ENCODE results near the gene LRIG3. TPM values are rescaled to one million over a fixed set of nuclear protein-coding genes. Genes with fewer than 3 reads are reported as not detected.
"Not testable (repeated sequence)": the region's sequence is repeated elsewhere in the genome, so short reads cannot be mapped to it uniquely, and the experiment has no call there.

LRIG3 gene
- total RNA-seq, 1 experiment from 2014 or later = 9.9 TPM

DNA sequence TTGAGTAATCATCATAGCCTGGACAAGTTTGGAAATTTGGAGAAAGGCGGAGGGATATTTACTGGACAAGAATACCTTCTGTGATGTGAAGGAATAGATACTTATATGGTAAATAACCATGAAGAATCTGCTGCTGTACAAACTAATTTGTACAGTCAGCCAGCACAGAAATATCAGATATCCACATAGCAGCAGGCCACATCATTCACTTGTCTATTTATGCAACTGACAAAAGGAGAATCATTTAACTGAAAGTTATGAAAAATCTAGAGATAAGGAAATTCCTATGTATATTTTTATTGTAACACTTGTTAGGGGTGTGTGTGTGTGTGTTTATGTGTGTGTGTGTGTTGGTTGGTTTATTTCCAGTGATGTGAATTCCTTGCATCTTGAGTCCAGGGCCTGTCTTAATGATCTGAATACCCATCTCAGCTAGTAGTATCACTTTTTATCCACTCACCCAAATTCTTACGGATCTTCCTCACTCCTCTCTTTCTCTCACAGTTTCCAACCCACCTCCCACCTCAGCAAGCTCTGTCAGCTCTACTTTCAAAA lies 10.5 kb upstream of the LRIG3 start:
- DNase-seq (ENCODE audit: low read depth) = no peak

DNA sequence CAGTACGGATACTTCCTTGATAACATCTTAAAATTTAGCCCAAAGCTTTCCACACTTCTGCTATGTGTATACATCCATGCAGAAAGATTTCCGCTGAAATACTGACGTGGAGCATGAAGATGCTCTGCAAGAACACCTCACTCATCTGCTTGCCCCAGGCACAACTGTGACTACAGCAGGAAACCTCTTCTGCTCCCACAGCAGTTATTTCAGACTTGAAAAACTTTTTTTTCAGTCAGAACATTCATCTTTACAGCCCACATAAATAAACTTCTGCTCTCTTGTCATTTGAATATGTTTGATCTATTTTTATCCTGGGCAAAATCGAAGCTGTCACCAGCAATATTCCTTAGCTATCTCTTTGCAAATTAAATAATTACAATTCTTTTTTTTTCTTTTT lies 6.8 kb upstream of the LRIG3 start:
- peak; percentile 11 for DNase-seq (ENCODE audit: low read depth)

DNA sequence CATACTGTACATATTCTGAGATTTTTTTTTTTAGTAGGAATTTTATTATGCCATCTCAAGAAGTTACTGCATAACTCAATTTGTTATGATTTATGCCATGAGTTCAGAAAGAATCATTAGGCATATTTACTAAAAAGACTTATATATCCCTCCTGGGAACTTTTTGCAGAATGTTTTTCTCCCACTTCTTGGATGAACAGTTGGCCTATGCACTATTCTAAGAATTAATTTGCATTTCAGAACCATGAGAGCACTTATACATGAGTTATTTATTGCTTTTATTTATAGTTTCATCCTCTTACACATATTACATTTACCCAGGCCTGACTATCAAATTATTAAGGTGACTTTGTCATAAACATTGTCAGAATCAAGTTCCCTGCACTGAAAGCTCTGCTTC lies 6.3 kb upstream of the LRIG3 start:
- DNase-seq (ENCODE audit: low read depth) = no peak

DNA sequence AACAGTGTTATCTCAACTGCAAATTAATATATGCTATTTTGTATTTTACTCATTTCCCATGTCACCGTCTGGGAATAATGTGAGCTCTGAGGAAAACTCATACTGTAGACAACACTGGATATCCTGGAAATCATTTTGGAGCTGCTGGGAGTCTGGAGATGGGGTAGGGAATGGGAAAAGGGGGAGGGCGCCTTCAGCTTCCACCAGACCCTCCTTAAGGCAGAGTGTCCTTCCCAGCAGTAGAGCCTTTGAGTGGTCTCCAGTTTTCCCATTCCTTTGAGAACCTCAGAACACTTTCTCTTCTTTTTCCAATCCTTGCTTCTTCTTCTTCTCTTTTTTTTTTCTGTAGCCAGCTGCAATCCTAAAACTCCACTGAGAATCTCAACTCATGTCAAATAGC lies 5.4 kb upstream of the LRIG3 start:
- no peak for DNase-seq (ENCODE audit: low read depth)

DNA sequence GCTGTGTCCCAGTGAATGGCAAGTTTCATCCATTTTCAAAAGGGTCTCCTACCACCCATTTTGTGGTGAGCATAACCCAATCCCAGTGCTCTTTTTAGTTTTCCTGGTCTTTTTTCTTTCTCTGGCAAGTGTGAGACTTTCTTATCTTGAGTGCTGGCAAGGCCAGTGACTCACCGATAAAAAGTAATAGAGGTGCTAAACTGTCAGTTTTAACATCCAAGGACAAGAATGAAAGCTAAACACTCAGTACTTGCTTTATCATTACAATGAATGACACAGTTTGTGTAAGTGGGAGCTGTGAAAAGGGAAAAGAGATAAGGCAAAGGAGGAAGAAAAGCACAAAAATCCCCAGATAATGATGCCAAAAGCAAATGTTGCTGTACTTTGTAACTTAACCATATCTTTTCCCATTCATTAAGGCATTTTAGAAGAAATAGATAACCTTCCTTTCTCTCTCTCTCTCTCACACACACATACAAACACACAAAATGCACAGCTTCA lies 4.9 kb upstream of the LRIG3 start:
- DNase-seq (ENCODE audit: low read depth) = no peak

DNA sequence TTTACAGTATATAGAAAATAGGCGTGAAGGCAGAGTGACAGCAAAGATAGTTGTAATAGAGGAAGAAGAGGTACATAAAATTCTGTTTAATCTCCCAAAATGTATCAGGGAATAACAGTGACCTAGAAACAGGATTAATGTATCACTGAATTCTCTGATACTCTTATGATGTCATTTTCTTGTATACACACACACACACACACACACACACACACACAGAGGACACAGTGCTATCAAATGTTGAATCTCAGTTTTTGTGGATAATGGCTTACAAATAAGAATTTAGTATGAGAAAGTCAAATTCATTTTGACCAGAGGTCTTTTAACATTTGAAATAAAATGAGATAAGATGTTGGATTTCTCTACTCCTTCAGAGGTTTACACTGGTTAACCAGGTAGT lies 4.3 kb upstream of the LRIG3 start:
- DNase-seq (ENCODE audit: low read depth) = no peak

DNA sequence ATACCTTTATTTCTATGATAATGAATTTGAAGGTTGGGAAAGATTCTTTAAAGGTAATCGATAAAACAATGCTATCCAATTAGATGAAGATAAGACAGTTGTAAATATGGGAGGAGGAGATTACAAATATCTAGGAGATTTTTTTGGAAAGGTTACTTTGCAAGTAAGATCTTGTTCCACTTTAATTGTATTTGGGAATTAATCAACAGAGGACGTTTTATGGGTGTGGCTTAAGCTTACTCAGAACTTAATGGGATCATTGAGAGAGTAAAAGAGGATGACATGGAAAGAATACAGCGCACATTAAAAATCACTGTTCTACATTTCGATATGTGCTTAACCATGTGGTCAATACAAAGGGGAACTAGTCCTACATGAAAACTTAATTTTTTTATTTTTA lies 3.5 kb upstream of the LRIG3 start:
- DNase-seq (ENCODE audit: low read depth) = no peak

DNA sequence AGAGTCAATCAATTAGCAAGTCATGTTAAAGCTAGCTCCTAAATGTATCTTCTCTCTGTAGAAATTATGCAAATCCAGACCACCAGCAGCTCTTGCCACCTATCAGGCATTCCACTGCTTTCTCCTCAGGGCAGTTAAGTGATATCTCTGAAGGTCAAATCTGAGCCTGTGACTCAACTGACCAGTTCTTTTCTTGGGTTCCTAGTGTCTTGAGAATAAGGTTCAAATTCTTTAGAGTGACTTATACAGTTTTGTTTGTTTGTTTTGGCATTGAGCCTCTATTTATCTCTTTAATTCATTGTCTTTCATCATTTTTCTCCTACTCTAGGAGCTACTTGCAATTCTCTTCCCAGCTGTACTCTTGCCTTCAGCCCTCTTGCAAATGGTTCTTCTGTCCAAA lies 2.5 kb upstream of the LRIG3 start:
- peak; percentile 53 for DNase-seq (ENCODE audit: low read depth)

DNA sequence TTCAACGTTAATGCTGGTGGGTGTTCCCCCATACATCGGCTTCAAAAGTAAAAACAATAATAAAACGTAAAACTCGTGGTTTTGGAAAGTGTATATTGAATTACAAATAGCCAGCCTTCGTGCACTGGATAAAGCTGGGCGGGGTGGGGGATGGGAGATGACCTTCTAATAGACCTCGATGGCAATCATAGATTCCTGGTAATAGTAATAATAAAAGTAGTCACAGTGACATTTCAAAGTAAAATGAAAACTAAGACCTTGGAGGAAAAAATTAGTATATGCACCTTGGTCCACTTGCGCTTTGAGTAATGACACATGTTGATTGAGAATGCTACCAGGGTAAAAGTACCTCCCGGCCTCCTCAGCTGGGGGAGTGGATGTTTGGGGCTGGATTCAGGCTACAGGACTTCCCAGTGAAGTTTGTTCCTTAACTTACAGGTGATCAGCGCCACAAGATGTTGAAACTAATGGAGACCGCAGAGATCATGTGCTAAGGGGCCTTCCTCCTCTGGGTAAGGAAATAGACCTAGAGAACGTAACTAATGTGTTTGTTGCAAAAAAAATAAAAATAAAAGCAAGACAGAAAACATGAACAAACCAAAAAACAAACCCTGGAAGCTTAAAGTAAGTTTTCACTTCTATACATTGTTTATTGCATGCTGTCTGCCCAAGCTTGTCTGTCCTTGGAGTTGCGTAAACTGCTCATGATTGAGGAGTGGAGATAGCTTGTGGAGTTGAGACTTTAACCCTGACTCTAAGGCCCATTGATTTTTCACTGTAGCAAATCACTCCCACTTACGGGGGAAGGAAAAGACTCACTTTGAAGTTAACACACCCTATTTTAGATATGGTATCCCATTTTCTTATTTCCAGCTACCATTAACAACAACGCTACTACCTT lies 907 bp upstream of the LRIG3 start:
- no peak for DNase-seq (ENCODE audit: low read depth)

DNA sequence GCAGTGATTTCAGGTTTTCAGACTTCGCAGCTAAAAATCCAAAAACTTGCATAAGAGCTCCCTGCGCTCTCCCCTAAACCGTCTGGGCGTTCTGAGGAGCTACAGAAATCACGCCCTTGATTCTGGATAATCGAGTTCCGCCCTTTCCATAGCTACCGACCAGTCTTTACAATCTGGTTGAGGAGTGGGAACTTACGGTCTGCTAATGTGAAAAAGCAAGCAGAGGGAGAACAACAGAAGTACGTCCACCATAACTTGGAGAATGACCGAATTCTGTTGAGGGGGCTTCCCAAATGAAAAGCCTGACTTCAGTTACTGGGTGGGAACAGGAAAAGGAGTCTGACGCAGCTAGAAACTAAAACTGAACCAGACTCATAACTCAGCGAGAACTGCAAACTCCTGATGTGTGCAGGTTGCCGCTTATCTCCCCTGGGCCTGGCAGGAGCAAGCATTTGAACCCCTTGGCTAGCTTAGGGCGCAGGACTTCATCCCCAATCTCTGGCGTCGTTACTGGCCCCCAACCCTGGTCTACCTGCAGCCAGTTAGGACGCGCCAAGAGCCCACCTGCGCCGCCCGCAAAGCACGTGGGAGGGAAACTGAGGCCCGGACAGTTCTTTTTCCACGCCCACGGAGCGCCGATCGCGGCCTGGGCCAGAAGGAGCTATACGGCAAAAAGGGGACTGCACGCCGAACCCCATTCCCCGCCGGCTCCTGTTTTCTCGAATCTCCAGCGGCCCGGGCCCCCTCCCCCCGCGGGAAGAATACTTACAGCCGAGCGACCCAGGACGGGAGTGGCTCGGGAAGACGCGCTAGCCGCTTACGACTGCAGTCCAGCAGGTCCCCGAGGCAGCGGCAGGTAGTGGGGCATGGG lies 838 bp downstream of the LRIG3 start:
- peak; percentile 42 for DNase-seq (ENCODE audit: low read depth)

DNA sequence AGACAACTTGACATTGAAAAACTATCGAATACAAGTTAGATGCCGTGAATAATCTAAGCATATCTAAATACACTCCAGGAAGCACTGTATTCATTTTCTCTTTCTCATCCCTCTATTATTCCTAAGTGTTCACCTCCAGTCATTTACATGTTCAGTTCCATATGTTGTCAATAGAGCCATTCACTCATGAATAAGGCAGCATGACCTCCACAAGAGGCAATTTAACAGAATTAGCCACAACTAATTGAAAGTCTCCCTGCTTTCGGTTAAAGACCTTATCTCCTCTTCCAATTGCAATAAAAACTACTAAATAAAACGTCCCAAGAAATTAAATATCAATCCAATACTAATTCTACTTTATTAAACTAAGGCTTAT lies 1.8 kb downstream of the LRIG3 start:
- DNase-seq (ENCODE audit: low read depth) = peak; percentile 8

DNA sequence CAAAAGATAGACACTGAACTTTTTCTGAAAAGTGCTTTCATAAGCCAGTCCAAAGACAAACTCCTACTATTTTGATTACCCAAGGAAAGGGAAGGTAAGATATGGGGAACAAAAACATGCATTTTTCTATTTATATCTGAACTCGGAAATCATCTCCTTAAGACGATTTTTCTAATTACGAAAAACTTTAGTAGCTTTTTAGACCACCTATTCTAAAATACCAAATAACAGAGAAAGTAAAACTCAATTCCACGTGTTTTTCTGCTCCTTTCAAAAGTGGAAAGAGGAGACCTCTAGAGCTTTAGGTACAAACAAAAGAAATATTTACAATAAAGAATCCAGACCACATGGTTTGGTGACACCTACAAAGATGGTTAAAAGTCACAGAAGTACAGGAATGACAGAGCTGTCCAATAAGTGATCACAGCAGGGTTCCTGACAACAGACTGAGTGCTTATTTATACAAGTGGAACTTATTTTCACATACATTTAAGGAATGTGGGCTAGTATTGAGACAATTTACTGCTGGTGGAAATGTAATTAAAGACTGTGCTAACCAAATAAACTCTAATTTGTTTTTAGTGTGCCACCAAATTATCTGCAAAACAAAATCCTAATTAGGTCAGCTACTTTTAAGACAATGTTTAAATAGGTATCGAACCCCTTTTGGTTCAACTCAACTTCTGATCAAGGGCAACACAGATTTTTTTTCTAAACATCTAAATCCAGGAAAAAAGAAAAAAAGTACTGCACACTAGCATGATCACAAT lies 2.4 kb downstream of the LRIG3 start:
- no peak for DNase-seq (ENCODE audit: low read depth)

DNA sequence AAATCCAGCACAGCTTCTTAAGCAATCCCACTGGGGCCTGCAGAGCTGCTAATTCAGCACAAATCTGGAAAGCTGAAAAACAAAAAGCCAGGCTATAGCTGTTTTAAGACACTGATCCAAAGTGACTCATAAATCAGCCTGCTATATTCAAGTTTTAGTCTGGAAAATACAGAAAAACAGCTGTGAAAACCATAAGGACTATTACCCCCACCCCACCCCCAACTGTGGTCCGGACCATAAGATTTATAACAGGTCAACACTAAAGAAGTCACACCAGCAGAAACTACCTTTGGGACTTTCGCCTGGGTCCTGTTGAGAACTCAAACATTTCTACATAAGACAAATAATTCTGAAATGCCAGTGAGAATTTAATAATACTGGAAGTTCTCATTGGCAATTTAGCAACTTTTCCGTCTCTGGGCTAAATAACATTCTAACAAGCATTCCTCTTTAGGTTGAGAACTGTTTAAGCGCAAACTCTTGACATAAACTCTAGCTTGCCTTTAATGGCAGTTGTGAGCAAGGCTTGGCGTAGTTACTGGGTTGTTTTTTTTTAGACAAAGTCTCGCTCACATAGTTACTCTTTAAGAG lies 3.3 kb downstream of the LRIG3 start:
- DNase-seq (ENCODE audit: low read depth) = peak; percentile 42

DNA sequence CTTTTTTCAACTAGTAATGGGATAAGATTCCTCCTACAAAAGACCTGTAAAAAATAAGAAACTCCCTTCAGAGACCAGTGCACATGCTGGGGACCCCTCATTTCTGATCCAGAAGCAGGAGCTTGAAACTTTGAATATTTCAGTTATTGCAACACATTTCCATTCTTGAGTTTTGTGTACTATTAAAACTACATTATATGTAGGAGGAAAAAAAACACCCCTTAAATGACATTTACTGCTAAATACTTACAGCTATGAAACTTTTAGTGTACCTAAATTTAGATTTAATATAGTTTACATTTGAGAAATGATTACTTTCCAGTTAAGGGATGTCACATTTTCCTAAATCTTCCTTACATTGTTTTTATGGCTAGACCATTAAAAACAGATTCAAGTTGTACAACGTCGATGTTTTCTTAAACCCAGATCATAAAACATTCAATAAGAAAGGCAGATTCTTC lies 4.1 kb downstream of the LRIG3 start:
- DNase-seq (ENCODE audit: low read depth) = no peak

DNA sequence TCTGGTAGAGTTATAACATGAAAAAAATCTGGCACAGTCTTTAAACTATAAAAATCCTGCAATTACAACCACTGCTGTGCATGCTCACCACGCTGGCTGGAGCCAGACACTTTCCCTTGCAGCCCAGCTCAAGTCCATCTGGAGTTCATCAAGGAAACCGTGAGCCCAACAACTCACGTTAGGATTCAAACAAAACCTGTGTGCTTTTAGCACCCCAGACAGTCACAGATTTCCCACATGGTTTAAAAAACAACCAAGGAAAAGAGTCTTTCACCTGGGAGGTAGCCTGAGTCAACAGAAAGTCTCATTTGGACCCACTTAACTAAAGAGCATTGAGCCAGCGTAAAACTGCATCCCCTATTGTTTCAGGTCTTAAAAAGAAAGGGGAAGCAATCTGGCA lies 4.7 kb downstream of the LRIG3 start:
- peak; percentile 64 for DNase-seq (ENCODE audit: low read depth)

DNA sequence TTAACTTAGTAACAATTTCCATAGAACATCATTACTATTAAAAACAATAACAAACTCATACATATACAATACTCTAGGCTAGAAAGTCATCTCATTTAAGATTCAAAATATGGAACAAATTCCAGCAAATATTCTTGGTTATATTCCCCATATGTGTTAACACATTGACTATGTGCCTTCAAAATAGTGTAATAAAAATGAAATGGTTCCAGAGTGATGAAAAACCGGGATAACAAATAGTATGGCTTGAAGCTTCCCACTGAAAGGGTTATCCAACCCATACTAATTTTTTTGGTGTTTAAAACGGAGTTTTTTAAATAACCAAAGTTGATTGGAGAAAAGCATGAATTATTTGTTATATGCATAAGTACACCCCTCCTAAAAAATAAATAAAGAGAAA lies 5.3 kb downstream of the LRIG3 start:
- DNase-seq (ENCODE audit: low read depth) = no peak

DNA sequence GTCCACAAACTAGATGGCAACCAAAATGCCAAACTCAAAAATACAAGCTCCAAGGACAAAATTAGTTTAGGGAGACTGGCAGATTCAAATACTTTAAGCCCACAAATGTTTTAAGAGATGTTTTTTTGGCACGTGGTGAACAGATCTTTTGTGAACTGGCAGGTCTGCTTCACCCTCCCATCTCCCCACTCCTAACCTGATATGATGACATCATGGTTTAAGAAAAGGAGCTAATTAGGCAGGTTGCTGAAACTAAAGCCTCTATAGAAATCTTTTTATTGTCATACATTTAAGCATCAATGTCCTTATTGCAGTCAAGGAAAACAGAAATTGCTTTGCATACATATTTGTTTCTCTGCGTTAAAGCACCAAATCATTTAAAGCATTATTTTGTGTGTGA lies 5.8 kb downstream of the LRIG3 start:
- DNase-seq (ENCODE audit: low read depth) = no peak

DNA sequence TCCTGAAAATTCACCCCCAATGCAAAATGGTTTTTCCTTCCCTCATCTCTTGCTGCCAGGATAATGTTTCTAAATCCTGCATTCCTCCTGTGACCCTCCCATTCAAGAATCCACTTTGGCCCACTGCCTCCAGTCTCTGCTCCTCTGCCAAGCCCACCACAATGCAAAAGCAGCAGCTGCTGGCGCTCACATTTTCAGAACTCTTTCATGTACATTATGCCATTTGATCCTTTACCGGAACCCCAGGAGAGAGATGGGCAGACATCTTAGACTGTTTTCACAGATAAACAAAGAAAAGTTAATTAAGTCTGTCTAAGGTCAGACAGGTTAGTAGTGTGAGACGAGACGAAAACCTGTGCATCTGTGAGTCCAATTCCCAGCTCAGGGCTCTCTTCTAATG lies 12.9 kb downstream of the LRIG3 start:
- no peak for DNase-seq (ENCODE audit: low read depth)

DNA sequence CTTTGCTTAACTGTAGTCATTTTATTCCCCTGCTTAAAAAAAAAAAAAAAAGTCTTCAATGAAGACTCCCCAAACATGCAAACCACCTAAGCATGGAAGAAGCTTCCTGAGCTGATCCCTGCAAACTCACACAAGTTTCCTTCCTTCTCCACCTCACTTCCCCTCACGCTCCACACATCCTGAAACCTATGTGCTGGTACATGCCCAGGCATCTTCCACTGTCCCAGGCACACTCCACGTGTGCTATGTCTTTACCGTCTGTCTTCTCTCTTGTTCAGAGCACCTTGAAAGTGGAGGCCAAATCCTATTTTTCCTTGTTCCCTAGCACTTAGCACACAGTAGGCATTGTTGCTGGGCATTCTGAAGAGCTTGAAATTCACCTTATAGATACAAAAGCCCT lies 13.4 kb downstream of the LRIG3 start:
- no peak for DNase-seq (ENCODE audit: low read depth)

DNA sequence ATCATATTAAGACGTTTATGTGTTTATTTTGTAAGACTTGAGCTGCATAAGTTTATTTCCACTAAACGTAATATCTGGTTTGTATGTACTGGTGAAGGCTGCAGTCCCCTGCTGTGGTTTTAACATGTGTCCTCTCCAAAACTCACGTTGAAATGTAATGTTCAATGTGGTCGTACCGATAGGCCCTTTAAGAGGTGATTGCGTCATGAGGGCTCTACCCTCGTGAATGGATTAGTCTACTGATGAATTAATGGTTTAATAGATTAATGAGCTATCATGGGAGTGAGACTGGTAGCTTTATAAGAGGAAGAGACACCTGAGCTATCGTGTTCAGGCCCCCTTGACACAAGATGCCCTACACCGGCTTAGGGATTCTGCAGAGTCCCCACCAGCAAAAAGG lies 14.9 kb downstream of the LRIG3 start:
- no peak for DNase-seq (ENCODE audit: low read depth)

DNA sequence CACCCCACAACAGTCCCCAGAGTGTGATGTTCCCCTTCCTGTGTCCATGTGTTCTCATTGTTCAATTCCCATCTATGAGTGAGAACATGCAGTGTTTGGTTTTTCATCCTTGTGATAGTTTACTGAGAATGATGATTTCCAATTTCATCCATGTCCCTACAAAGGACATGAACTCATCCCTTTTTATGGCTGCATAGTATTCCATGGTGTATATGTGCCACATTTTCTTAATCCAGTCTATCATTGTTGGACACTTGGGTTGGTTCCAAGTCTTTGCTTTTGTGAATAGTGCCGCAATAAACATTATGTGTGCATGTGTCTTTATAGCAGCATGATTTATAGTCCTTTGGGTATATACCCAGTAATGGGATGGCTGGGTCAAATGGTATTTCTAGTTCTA lies 17.6 kb downstream of the LRIG3 start:
- not testable (repeated sequence) for DNase-seq (ENCODE audit: low read depth)

Data from RPMI7951 (cell line).